GM12878 (cell line): ENCODE measurements around the gene NDEL1. TPM values are rescaled to one million over a fixed set of nuclear protein-coding genes. Genes with fewer than 3 reads are reported as not detected.

Experiments
- ATAC-seq: fragments of 200-7000 bp; cut with Tn5 transposase; 3 replicates; pipeline ENCODE4 v1.9.1; 2020; ENCODE audit warnings: mild to moderate bottlenecking, moderate library complexity
- BruUV-seq: library from RNA; stranded (reverse); fragments of 400-500 nt; replicated peaks from 2 replicates; lab custom pipeline; 2021; lab: Mats Ljungman, UMichigan
- CTCF ChIA-PET: fragments of 300-600 bp; sonication (Branson Sonifier 250); formaldehyde crosslinking; extraction: SDS; loops from one replicate; lab custom pipeline; 2021; ENCODE audit warnings: inconsistent platforms; lab: Yijun Ruan, JAX
- POLR2A ChIA-PET: fragments of 350-600 bp; formaldehyde crosslinking; extraction: SDS; loops from one replicate; lab custom pipeline; 2021; ENCODE audit warnings: inconsistent platforms; lab: Charles Lee
- RAD21 ChIA-PET: fragments of 300-600 bp; sonication (Branson Sonifier 250); formaldehyde crosslinking; loops from one replicate; lab custom pipeline; 2023; ENCODE audit warnings: antibody characterized with exemption; ENCODE audit not compliant: unreplicated experiment; lab: Charles Lee
- SMC1A ChIA-PET: fragments of 300-600 bp; sonication (Branson Sonifier 250); formaldehyde crosslinking; loops from one replicate; lab custom pipeline; 2023; ENCODE audit not compliant: unreplicated experiment, uncharacterized antibody; lab: Charles Lee
- DNase-seq: peaks from one replicate; pipeline ENCODE4 v3.0.0-alpha.2; 2011; ENCODE audit warnings: low read depth, low spot score
- FAIRE-seq: peaks from 3 replicates; lab custom pipeline; 2011; peaks lifted over from hg19 to GRCh38; lab: Jason Lieb, UNC
- H2AFZ ChIP-seq: 2 replicates; pipeline ENCODE4 v1.6.0; 2011; ENCODE audit warnings: low read depth, low read length, control low read depth; ENCODE audit not compliant: control insufficient read depth
- H3K27ac ChIP-seq: 2 replicates; pipeline ENCODE4 v1.5.1; 2011; ENCODE audit warnings: control low read depth; ENCODE audit not compliant: control insufficient read depth, insufficient read depth
- H3K27me3 ChIP-seq, 2 experiments: replicated peaks in 1 of 2; 2 replicates each; pipeline versions ENCODE4 v1.6.0 to v1.6.1; 2011; ENCODE audit warnings: low read length in 1 of 2; ENCODE audit not compliant: control insufficient read depth in 2 of 2, insufficient read depth in 2 of 2
- H3K36me3 ChIP-seq, 2 experiments: 2 replicates each; pipeline ENCODE4 v1.5.1; 2011; ENCODE audit warnings: low read length in 1 of 2; ENCODE audit not compliant: control insufficient read depth in 2 of 2, insufficient read depth in 2 of 2
- H3K4me1 ChIP-seq: 2 replicates; pipeline ENCODE4 v1.6.1; 2011; ENCODE audit warnings: mild to moderate bottlenecking, low read length, moderate library complexity, mixed read lengths; ENCODE audit not compliant: control insufficient read depth, insufficient read depth
- H3K4me2 ChIP-seq: 2 replicates; pipeline ENCODE4 v1.6.0; 2011; ENCODE audit warnings: control low read depth; ENCODE audit not compliant: control insufficient read depth, insufficient read depth
- H3K4me3 ChIP-seq: fragments of 200-600 bp; sonication (generic); 2 replicates; pipeline ENCODE4 v1.5.1; 2016
- H3K79me2 ChIP-seq: 2 replicates; pipeline ENCODE4 v1.6.0; 2011; ENCODE audit warnings: low read length; ENCODE audit not compliant: control insufficient read depth, insufficient read depth
- H3K9ac ChIP-seq: 2 replicates; pipeline ENCODE4 v1.8.0; 2011; ENCODE audit warnings: low read length, control low read depth, mixed read lengths; ENCODE audit not compliant: control insufficient read depth, insufficient read depth
- H3K9me3 ChIP-seq: replicated peaks from 3 replicates; pipeline ENCODE4 v1.5.1; 2011; ENCODE audit warnings: mild to moderate bottlenecking, low read length; ENCODE audit not compliant: control insufficient read depth, insufficient read depth
- H4K20me1 ChIP-seq: 2 replicates; pipeline ENCODE4 v1.6.0; 2011; ENCODE audit not compliant: control insufficient read depth, insufficient read depth
- ASH2L ChIP-seq: fragments of 300-600, 200-600 bp; sonication (generic); IDR thresholded peaks from 2 replicates; pipeline ENCODE4 v1.6.1; 2017; ENCODE audit warnings: low read depth, mild to moderate bottlenecking, borderline replicate concordance
- CBFB ChIP-seq: IDR thresholded peaks from 2 replicates; pipeline ENCODE4 v1.6.1; 2016; ENCODE audit warnings: antibody characterized with exemption, low read depth
- EED ChIP-seq: sonication (generic); IDR thresholded peaks from 2 replicates; pipeline ENCODE4 v1.6.1; 2016; ENCODE audit warnings: antibody characterized with exemption, low read depth
- IKZF2 ChIP-seq, 2 experiments: fragments of 450-650 bp; IDR thresholded peaks; 2 replicates each; pipeline ENCODE4 v1.6.1; 2017; ENCODE audit warnings: mild to moderate bottlenecking in 2 of 2, moderate library complexity in 2 of 2
- KAT2A ChIP-seq: conservative IDR thresholded peaks from 2 replicates; pipeline ENCODE4 v1.6.1; 2011; ENCODE audit warnings: low read depth, low read length; ENCODE audit not compliant: control insufficient read depth
- LARP7 ChIP-seq: fragments of 450-650 bp; IDR thresholded peaks from 2 replicates; pipeline ENCODE4 v1.6.1; 2017; ENCODE audit warnings: mild to moderate bottlenecking
- MEF2A ChIP-seq: IDR thresholded peaks from 2 replicates; pipeline ENCODE4 v1.6.1; 2011; ENCODE audit warnings: low read depth, mild to moderate bottlenecking, low read length, moderate library complexity; ENCODE audit not compliant: insufficient read depth
- NRF1 ChIP-seq: conservative IDR thresholded peaks from 2 replicates; pipeline ENCODE4 v1.6.1; 2011; ENCODE audit warnings: mild to moderate bottlenecking, low read depth, low read length, improper control_type of control experiment
- POLR2AphosphoS2 ChIP-seq: IDR thresholded peaks from 2 replicates; pipeline ENCODE4 v1.6.1; 2011; ENCODE audit warnings: low read depth, mild to moderate bottlenecking, low read length, improper control_type of control experiment, moderate library complexity
- RAD21 ChIP-seq: IDR thresholded peaks from 2 replicates; pipeline ENCODE4 v1.6.1; 2011; ENCODE audit warnings: mild to moderate bottlenecking, low read depth, low read length, moderate library complexity; ENCODE audit not compliant: insufficient read depth
- RELA ChIP-seq: fragments of 450-650 bp; IDR thresholded peaks from 2 replicates; pipeline ENCODE4 v1.8.0; 2014; ENCODE audit warnings: borderline replicate concordance; ENCODE audit not compliant: partially characterized antibody
- RELB ChIP-seq: fragments of 450-650 bp; IDR thresholded peaks from 2 replicates; pipeline ENCODE4 v1.6.1; 2017; ENCODE audit warnings: low read depth, mild to moderate bottlenecking, moderate library complexity
- RUNX3 ChIP-seq: IDR thresholded peaks from 2 replicates; pipeline ENCODE4 v1.6.1; 2012; ENCODE audit warnings: low read length, inconsistent platforms
- SP1 ChIP-seq: IDR thresholded peaks from one replicate; pipeline ENCODE4 v1.6.1; 2011; ENCODE audit warnings: low read depth, low read length
- ZNF24 ChIP-seq: fragments of 450-650 bp; IDR thresholded peaks from 2 replicates; pipeline ENCODE4 v1.6.1; 2017; ENCODE audit warnings: antibody characterized with exemption, mild to moderate bottlenecking
- ZNF274 ChIP-seq: IDR thresholded peaks from one replicate; pipeline ENCODE4 v1.8.0; 2011; ENCODE audit not compliant: insufficient read length, insufficient read depth
- WGBS: methylation state at CpG from one replicate; pipeline ENCODE4 v1.1.6; 2016; ENCODE audit warnings: low lambda C conversion rate; ENCODE audit not compliant: insufficient replicate concordance, insufficient coverage; ENCODE audit errors: missing lambda C conversion rate; 5-methylcytosine and 5-hydroxymethylcytosine counted together
- in situ Hi-C: fragments of 300-500 bp; cut with MboI; formaldehyde crosslinking; loops from 9 replicates; pipeline ENCODE4 v1.14.3; 2018; ENCODE audit warnings: mixed read lengths
- intact Hi-C: fragments of 100-400 bp; cut with micrococcal nuclease; formaldehyde crosslinking; loops from one replicate; pipeline ENCODE4 v1.14.2; 2022; ENCODE audit not compliant: unreplicated experiment
- polyA plus RNA-seq, 11 experiments: library from polyadenylated mRNA; depleted of rRNA in 4 of 11; unstranded in 6 of 11; stranded (reverse) in 5 of 11; fragments of >200 nt; fragmentation: Nextera tagmentation in 4 of 11; fragmentation: Illumina TruSeq in 1 of 11; extraction: Ambion mirVana in 4 of 11; extraction: Trizol in 1 of 11; gene quantifications; 1 replicate in 1 of 11; 2 replicates in 10 of 11; pipeline versions ENCODE4 v1.2.1 to v1.2.3, GENCODE V29; 2011 to 2016; ENCODE audit warnings: inconsistent platforms in 2 of 11, missing spikeins in 2 of 11, low read depth in 1 of 11
- total RNA-seq, 4 experiments: library from RNA; depleted of rRNA in 3 of 4; stranded (reverse); fragments of >200 nt in 3 of 4; fragmentation: Illumina TruSeq in 1 of 4; extraction: Trizol in 1 of 4; gene quantifications; 2 replicates each; pipeline versions ENCODE4 v1.2.1 to v1.2.3, GENCODE V29; 2013 to 2021
- TF ChIP-seq, protein P1 (sequence below): IDR thresholded peaks from 2 replicates; pipeline ENCODE4 v1.6.1; 2012; ENCODE audit warnings: low read depth, low read length, improper control_type of control experiment
- TF ChIP-seq, protein P2 (sequence below): IDR thresholded peaks from 2 replicates; pipeline ENCODE4 v1.6.1; 2012; ENCODE audit warnings: low read depth, low read length, improper control_type of control experiment

NDEL1 gene
- total and polyA plus RNA-seq, 10 of the 15 experiments (the other 5 are each of a cell fraction or from before 2014, with no cell fraction given) = 0.72 to 41.5 (median 29.9) TPM

GRCh38 chr17:8503368-8503767 lies 67.7 kb downstream of the NDEL1 start:
- intact Hi-C loops (no loop called here), in situ Hi-C loops (no loop called here)
- ATAC-seq = no peak
- Histone ChIP-seq H3K9ac (no peak overlapping the region), H3K4me3 (no peak overlapping the region), H3K27ac (no peak overlapping the region), H3K79me2 (no peaks in the 10 kb centered on the region), H4K20me1 (no peaks in the 10 kb centered on the region), H2AFZ (no peak overlapping the region), H3K27me3 (no peaks in the 10 kb centered on the region; a peak in 2 of 4 replicates), H3K9me3 (no peaks in the 10 kb centered on the region), H3K36me3 (no peaks in the 10 kb centered on the region), H3K4me1 (no peaks in the 10 kb centered on the region), H3K4me2 (no peak overlapping the region)
- CTCF ChIA-PET = no interaction called here
- RAD21 ChIA-PET = no interaction called here
- BruUV-seq = no TSS peak
- SMC1A ChIA-PET = no interaction called here
- no peak for DNase-seq
- POLR2A ChIA-PET = no interaction called here
- FAIRE-seq = no peak
- TF ChIP-seq ASH2L = no peak
- 9% methylated on average over 6 of the region's 6 CpGs for WGBS

DNA sequence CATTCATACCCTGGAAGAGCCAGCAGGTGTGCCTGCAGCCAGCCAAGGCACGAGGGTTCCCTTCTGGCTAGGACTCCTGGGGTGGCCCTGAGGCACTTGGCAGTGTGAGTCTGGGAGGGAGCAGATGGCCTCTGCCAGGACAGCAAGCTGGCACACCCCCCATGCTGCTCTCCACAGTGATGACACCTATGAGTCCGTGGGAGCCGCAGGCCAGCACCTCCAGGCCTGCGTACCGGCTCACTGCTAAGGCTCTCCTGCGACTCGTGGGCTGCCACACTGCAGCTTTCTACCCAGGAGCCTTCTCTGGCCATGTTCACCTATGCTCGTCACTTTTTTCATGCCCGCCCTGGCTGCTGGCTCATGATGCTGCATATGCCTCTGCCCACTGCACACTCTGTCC lies 68.1 kb downstream of the NDEL1 start:
- no peak for FAIRE-seq
- in situ Hi-C loops = no loop called here
- TF ChIP-seq NRF1 (no peak), POLR2AphosphoS2 (no peak), RUNX3 (no peak), RELA (no peak), ZNF24 (no peak), LARP7 (no peak), IKZF2 (IDR thresholded peaks at IDR 0.05) (no peak), CBFB (no peak), KAT2A (no peak), ZNF274 (no peak), MEF2A (no peak), SP1 (no peak), EED (no peak), RELB (no peak), RAD21 (no peak)
- TF ChIP-seq, protein P1, sequence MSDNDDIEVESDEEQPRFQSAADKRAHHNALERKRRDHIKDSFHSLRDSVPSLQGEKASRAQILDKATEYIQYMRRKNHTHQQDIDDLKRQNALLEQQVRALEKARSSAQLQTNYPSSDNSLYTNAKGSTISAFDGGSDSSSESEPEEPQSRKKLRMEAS = no peak
- TF ChIP-seq, protein P2, sequence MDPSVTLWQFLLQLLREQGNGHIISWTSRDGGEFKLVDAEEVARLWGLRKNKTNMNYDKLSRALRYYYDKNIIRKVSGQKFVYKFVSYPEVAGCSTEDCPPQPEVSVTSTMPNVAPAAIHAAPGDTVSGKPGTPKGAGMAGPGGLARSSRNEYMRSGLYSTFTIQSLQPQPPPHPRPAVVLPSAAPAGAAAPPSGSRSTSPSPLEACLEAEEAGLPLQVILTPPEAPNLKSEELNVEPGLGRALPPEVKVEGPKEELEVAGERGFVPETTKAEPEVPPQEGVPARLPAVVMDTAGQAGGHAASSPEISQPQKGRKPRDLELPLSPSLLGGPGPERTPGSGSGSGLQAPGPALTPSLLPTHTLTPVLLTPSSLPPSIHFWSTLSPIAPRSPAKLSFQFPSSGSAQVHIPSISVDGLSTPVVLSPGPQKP = no peak

More for the DNA sequence above, 68.1 kb downstream of the NDEL1 start:
- WGBS = 42% methylated on average over 9 of the region's 9 CpGs
- Histone ChIP-seq H3K9ac (no peak overlapping the region), H3K36me3 (no peaks in the 10 kb centered on the region), H3K4me2 (no peak overlapping the region), H3K4me3 (no peak overlapping the region), H3K79me2 (no peaks in the 10 kb centered on the region), H2AFZ (no peak overlapping the region), H3K4me1 (no peaks in the 10 kb centered on the region), H4K20me1 (no peaks in the 10 kb centered on the region), H3K9me3 (no peaks in the 10 kb centered on the region), H3K27me3 (no peaks in the 10 kb centered on the region; a peak in 2 of 4 replicates), H3K27ac (no peak overlapping the region)
- DNase-seq (no peak), ATAC-seq (no peak)
- ChIA-PET SMC1A (no interaction called here), RAD21 (no interaction called here), CTCF (no interaction called here), POLR2A (no interaction called here)
- BruUV-seq = no TSS peak
- intact Hi-C loops = no loop called here
